Measurements from ENCODE around the gene SYT8.

GRCh38 chr11:1828542-1828941, 6.2 kb upstream of the SYT8 start:
- no peak for TF ChIP-seq CTCF (conservative IDR thresholded peaks at IDR 0.05 in 1 of 2, IDR thresholded peaks at IDR 0.05 in 1 of 2; ENCODE audit: extremely low read depth in 1 of 2, insufficient read depth in 1 of 2, low read depth in 1 of 2, low read length in 2 of 2)
- TF ChIP-seq EZH2 (IDR thresholded peaks at IDR 0.05; ENCODE audit: borderline replicate concordance, low read length) = no peak

Measured in mammary epithelial cell (primary cell).